Measurements from ENCODE around the gene ULK3. TPM values are rescaled to one million over a fixed set of nuclear protein-coding genes. Genes with fewer than 3 reads are reported as not detected.

The ULK3 gene
- total and polyA plus RNA-seq, 10 of the 15 experiments (the other 5 are each of a cell fraction or from before 2014, with no cell fraction given), result 0.64 to 38.8 (median 27.1) TPM

DNA sequence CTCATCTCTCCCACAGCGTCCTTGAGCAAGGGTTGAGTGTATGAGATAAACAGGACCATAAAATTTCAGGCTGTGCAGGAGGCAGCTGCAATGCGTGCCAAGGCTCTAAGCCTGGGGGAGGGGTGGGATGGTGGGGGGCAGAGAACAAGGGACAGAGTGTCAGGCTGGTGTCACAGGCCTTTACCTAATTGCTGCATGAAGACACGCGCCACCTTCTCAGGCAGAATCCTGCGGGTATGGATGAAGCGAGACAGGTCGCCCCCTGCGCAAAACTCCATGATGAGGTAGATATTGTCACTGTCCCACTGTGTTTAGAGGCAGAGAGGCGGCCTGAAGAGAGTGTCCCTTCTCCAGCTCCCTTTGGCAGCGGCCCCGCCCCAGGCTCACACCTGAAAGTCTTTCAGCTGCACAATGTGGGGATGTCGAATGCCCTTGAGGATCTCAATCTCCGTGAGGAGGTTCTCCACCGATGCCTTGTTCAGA is 1.0 kb downstream of the ULK3 start:
- Histone ChIP-seq H3K9ac (ENCODE audit: control insufficient read depth, insufficient read depth, low read length) (peak overlapping the region; percentile 77), H3K36me3 (ENCODE audit: control insufficient read depth in 2 of 2, insufficient read depth in 2 of 2, low read length in 1 of 2) (peaks cover 4 to 15% of the 10 kb centered on the region in 2 experiments; a peak in 3 of 4 replicates), H3K4me3 (peak overlapping the region; percentile 86), H2AFZ (ENCODE audit: control insufficient read depth, low read depth, low read length) (no peak overlapping the region), H3K27me3 (replicated peaks in 1 of 2; ENCODE audit: control insufficient read depth in 2 of 2, insufficient read depth in 2 of 2, low read length in 1 of 2) (no peaks in the 10 kb centered on the region), H3K27ac (ENCODE audit: control insufficient read depth, insufficient read depth) (no peak overlapping the region), H3K9me3 (replicated peaks; ENCODE audit: control insufficient read depth, insufficient read depth, low read length) (no peaks in the 10 kb centered on the region), H3K4me1 (ENCODE audit: control insufficient read depth, insufficient read depth, low read length) (peaks cover 13% of the 10 kb centered on the region), H3K79me2 (ENCODE audit: control insufficient read depth, insufficient read depth, low read length) (peaks cover 3% of the 10 kb centered on the region; the same call in 1 of the 2 replicates), H3K4me2 (ENCODE audit: control insufficient read depth, insufficient read depth) (peak overlapping the region; percentile 93), H4K20me1 (ENCODE audit: control insufficient read depth, insufficient read depth) (no peaks in the 10 kb centered on the region)
- ChIA-PET CTCF (interaction anchor here (0.7 to 6.2 kb wide), 16 partner anchors 15 to 210 kb away, joined by 3 to 59 read pairs (median 5); partner anchors contain the start of gene FAM219B), POLR2A (interaction anchor here (0.5 to 1.6 kb wide), 4 partner anchors 23 to 225 kb away, joined by 3 to 10 read pairs (median 6); no protein-coding TSS in a partner anchor), RAD21 (ENCODE audit: unreplicated experiment) (interaction anchor here (1.4 to 3.1 kb wide), 6 partner anchors 17 to 73 kb away, joined by 4 to 19 read pairs (median 10); partner anchors contain the start of gene FAM219B), SMC1A (ENCODE audit: uncharacterized antibody, unreplicated experiment) (interaction anchor here (1.2 to 6.1 kb wide), 5 partner anchors 11 to 71 kb away, joined by 3 to 43 read pairs (median 7); no protein-coding TSS in a partner anchor)
- no peak for DNase-seq (ENCODE audit: low read depth, low spot score)
- in situ Hi-C loops (cut with MboI), result no loop called here
- 80% methylated on average over 14 of the region's 14 CpGs for WGBS (ENCODE audit: insufficient coverage, insufficient replicate concordance, low lambda C conversion rate, missing lambda C conversion rate)
- intact Hi-C loops (cut with micrococcal nuclease; ENCODE audit: unreplicated experiment), result loop anchor here (2.0 to 5.0 kb wide), 4 partner anchors 29 to 71 kb away; no protein-coding TSS in a partner anchor
- no TSS peak for BruUV-seq (replicated peaks)
- ATAC-seq, result no peak
- FAIRE-seq, result no peak
- TF ChIP-seq CBX5 (IDR thresholded peaks at IDR 0.05; ENCODE audit: low read depth) (no peak), PAX8 (IDR thresholded peaks at IDR 0.05) (no peak), ZBED1 (IDR thresholded peaks at IDR 0.05; ENCODE audit: borderline replicate concordance) (no peak), SPI1 (IDR thresholded peaks at IDR 0.05; ENCODE audit: borderline replicate concordance, insufficient read depth, low read depth, low read length) (no peak), FOS (IDR thresholded peaks at IDR 0.05; ENCODE audit: borderline replicate concordance, extremely low read depth, insufficient read length) (no peak), MEF2B (IDR thresholded peaks at IDR 0.05; ENCODE audit: partially characterized antibody, poor library complexity, severe bottlenecking) (no peak), NR2C1 (IDR thresholded peaks at IDR 0.05) (no peak), SUPT20H (IDR thresholded peaks at IDR 0.05; ENCODE audit: borderline replicate concordance, control insufficient read depth, low read depth, low read length) (no peak), JUND (IDR thresholded peaks at IDR 0.05; ENCODE audit: low read depth, low read length) (no peak), WRNIP1 (IDR thresholded peaks at IDR 0.05; ENCODE audit: borderline replicate concordance, low read depth, low read length) (no peak), STAT3 (IDR thresholded peaks at IDR 0.05; ENCODE audit: low read depth, low read length) (no peak), CEBPB (IDR thresholded peaks at IDR 0.05; ENCODE audit: borderline replicate concordance in 1 of 2, low read depth in 2 of 2, low read length in 2 of 2) (no peak), GATAD2B (conservative IDR thresholded peaks at IDR 0.05; ENCODE audit: low read depth) (no peak), HDAC2 (IDR thresholded peaks at IDR 0.05) (no peak), CHD1 (IDR thresholded peaks at IDR 0.05; ENCODE audit: low read depth, low read length) (no peak)
- TF ChIP-seq, protein P1, sequence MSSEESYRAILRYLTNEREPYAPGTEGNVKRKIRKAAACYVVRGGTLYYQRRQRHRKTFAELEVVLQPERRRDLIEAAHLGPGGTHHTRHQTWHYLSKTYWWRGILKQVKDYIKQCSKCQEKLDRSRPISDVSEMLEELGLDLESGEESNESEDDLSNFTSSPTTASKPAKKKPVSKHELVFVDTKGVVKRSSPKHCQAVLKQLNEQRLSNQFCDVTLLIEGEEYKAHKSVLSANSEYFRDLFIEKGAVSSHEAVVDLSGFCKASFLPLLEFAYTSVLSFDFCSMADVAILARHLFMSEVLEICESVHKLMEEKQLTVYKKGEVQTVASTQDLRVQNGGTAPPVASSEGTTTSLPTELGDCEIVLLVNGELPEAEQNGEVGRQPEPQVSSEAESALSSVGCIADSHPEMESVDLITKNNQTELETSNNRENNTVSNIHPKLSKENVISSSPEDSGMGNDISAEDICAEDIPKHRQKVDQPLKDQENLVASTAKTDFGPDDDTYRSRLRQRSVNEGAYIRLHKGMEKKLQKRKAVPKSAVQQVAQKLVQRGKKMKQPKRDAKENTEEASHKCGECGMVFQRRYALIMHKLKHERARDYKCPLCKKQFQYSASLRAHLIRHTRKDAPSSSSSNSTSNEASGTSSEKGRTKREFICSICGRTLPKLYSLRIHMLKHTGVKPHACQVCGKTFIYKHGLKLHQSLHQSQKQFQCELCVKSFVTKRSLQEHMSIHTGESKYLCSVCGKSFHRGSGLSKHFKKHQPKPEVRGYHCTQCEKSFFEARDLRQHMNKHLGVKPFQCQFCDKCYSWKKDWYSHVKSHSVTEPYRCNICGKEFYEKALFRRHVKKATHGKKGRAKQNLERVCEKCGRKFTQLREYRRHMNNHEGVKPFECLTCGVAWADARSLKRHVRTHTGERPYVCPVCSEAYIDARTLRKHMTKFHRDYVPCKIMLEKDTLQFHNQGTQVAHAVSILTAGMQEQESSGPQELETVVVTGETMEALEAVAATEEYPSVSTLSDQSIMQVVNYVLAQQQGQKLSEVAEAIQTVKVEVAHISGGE (CRISPR knock-in tag; IDR thresholded peaks at IDR 0.05), result no peak
- TF ChIP-seq, protein P2, sequence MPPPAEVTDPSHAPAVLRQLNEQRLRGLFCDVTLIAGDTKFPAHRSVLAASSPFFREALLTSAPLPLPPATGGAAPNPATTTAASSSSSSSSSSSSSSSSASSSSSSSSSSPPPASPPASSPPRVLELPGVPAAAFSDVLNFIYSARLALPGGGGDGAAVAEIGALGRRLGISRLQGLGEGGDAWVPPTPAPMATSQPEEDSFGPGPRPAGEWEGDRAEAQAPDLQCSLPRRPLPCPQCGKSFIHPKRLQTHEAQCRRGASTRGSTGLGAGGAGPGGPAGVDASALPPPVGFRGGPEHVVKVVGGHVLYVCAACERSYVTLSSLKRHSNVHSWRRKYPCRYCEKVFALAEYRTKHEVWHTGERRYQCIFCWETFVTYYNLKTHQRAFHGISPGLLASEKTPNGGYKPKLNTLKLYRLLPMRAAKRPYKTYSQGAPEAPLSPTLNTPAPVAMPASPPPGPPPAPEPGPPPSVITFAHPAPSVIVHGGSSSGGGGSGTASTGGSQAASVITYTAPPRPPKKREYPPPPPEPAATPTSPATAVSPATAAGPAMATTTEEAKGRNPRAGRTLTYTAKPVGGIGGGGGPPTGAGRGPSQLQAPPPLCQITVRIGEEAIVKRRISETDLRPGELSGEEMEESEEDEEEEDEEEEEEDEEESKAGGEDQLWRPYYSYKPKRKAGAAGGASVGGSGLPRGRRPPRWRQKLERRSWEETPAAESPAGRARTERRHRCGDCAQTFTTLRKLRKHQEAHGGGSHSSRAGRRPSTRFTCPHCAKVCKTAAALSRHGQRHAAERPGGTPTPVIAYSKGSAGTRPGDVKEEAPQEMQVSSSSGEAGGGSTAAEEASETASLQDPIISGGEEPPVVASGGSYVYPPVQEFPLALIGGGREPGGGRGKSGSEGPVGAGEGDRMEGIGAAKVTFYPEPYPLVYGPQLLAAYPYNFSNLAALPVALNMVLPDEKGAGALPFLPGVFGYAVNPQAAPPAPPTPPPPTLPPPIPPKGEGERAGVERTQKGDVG (CRISPR knock-in tag; IDR thresholded peaks at IDR 0.05), result no peak

Measured in GM12878 (cell line).